ENCODE measurements around the gene CNTNAP5.

GRCh38 chr2:124161542-124161941 is 136.5 kb downstream of the CNTNAP5 start:
- TF ChIP-seq ATF3 (IDR thresholded peaks at IDR 0.05; ENCODE audit: insufficient read depth, low read depth, low read length) = no peak
- TF ChIP-seq RAD21 (IDR thresholded peaks at IDR 0.05 in 1 of 2, conservative IDR thresholded peaks at IDR 0.05 in 1 of 2; ENCODE audit: low read depth in 2 of 2, low read length in 2 of 2) = no peak
- no peak for TF ChIP-seq JUND (IDR thresholded peaks at IDR 0.05; ENCODE audit: low read length)

Measured in H1 (cell line).